ENCODE data around the gene NKAIN1. TPM values are rescaled to one million over a fixed set of nuclear protein-coding genes. Genes with fewer than 3 reads are reported as not detected.
A peak's percentile ranks its signal among the peaks of the same experiment; 100 is the strongest.

Gene NKAIN1
- total and polyA plus RNA-seq, 2 experiments from 2014 or later, result 14.7 to 56.7 TPM

GRCh38 chr1:31208361-31208945, 31.2 kb downstream of the NKAIN1 start (continued):
- TF ChIP-seq, protein P1, sequence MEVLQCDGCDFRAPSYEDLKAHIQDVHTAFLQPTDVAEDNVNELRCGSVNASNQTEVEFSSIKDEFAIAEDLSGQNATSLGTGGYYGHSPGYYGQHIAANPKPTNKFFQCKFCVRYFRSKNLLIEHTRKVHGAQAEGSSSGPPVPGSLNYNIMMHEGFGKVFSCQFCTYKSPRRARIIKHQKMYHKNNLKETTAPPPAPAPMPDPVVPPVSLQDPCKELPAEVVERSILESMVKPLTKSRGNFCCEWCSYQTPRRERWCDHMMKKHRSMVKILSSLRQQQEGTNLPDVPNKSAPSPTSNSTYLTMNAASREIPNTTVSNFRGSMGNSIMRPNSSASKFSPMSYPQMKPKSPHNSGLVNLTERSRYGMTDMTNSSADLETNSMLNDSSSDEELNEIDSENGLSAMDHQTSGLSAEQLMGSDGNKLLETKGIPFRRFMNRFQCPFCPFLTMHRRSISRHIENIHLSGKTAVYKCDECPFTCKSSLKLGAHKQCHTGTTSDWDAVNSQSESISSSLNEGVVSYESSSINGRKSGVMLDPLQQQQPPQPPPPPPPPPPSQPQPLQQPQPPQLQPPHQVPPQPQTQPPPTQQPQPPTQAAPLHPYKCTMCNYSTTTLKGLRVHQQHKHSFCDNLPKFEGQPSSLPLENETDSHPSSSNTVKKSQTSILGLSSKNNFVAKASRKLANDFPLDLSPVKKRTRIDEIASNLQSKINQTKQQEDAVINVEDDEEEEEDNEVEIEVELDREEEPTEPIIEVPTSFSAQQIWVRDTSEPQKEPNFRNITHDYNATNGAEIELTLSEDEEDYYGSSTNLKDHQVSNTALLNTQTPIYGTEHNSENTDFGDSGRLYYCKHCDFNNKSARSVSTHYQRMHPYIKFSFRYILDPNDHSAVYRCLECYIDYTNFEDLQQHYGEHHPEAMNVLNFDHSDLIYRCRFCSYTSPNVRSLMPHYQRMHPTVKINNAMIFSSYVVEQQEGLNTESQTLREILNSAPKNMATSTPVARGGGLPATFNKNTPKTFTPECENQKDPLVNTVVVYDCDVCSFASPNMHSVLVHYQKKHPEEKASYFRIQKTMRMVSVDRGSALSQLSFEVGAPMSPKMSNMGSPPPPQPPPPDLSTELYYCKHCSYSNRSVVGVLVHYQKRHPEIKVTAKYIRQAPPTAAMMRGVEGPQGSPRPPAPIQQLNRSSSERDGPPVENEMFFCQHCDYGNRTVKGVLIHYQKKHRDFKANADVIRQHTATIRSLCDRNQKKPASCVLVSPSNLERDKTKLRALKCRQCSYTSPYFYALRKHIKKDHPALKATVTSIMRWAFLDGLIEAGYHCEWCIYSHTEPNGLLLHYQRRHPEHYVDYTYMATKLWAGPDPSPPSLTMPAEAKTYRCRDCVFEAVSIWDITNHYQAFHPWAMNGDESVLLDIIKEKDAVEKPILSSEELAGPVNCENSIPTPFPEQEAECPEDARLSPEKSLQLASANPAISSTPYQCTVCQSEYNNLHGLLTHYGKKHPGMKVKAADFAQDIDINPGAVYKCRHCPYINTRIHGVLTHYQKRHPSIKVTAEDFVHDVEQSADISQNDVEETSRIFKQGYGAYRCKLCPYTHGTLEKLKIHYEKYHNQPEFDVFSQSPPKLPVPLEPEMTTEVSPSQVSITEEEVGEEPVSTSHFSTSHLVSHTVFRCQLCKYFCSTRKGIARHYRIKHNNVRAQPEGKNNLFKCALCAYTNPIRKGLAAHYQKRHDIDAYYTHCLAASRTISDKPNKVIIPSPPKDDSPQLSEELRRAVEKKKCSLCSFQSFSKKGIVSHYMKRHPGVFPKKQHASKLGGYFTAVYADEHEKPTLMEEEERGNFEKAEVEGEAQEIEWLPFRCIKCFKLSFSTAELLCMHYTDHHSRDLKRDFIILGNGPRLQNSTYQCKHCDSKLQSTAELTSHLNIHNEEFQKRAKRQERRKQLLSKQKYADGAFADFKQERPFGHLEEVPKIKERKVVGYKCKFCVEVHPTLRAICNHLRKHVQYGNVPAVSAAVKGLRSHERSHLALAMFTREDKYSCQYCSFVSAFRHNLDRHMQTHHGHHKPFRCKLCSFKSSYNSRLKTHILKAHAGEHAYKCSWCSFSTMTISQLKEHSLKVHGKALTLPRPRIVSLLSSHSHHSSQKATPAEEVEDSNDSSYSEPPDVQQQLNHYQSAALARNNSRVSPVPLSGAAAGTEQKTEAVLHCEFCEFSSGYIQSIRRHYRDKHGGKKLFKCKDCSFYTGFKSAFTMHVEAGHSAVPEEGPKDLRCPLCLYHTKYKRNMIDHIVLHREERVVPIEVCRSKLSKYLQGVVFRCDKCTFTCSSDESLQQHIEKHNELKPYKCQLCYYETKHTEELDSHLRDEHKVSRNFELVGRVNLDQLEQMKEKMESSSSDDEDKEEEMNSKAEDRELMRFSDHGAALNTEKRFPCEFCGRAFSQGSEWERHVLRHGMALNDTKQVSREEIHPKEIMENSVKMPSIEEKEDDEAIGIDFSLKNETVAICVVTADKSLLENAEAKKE (CRISPR knock-in tag; IDR thresholded peaks at IDR 0.05), result no peak
- TF ChIP-seq NANOG (IDR thresholded peaks at IDR 0.05; ENCODE audit: borderline replicate concordance), result no peak
- TF ChIP-seq, protein P2, sequence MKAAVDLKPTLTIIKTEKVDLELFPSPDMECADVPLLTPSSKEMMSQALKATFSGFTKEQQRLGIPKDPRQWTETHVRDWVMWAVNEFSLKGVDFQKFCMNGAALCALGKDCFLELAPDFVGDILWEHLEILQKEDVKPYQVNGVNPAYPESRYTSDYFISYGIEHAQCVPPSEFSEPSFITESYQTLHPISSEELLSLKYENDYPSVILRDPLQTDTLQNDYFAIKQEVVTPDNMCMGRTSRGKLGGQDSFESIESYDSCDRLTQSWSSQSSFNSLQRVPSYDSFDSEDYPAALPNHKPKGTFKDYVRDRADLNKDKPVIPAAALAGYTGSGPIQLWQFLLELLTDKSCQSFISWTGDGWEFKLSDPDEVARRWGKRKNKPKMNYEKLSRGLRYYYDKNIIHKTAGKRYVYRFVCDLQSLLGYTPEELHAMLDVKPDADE (IDR thresholded peaks at IDR 0.05), result no peak
- TF ChIP-seq CREB1 (CRISPR knock-in tag; IDR thresholded peaks at IDR 0.05; ENCODE audit: low read depth), result no peak
- no peak for TF ChIP-seq POLR2AphosphoS5 (IDR thresholded peaks at IDR 0.05; ENCODE audit: low read depth)
- TF ChIP-seq EZH2 (IDR thresholded peaks at IDR 0.05; ENCODE audit: low read depth, unreplicated experiment), result no peak
- TF ChIP-seq JUNB (IDR thresholded peaks at IDR 0.05; ENCODE audit: unreplicated experiment), result no peak

DNA sequence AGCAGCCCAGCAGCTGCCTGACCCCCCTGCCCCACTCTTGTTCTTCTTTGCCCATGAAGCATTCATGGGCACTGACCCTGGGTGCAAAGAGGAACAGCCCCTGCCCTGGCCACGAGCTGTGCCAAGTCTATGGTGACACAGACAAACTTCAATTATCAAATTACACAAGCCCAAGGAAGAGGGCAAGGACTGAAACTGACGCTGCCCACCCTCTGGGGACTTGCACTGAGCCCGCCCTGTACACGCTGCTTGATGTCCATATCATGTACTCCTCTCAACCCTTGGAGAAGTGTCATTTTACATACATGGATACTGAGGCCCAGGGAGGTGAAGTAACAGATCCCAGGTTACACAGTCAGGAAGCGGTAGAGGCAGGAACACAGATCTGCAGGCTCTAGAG, 32.1 kb downstream of the NKAIN1 start:
- H3K4me2 ChIP-seq, result no peak overlapping the region
- H3K9me2 ChIP-seq (ENCODE audit: insufficient read depth), result no peaks in the 10 kb centered on the region
- no peaks in the 10 kb centered on the region for H3K27me3 ChIP-seq (ENCODE audit: insufficient read depth)
- H3K27me3 Mint-ChIP-seq (ENCODE audit: insufficient read depth, low read depth, poor library complexity), result no peaks in the 10 kb centered on the region
- no peaks in the 10 kb centered on the region for H3K9me3 Mint-ChIP-seq
- ATAC-seq (no peak), DNase-seq (ENCODE audit: low spot score) (no peak)
- no peaks in the 10 kb centered on the region for H3K4me1 ChIP-seq (ENCODE audit: insufficient read depth)
- no peak overlapping the region for H3K4me3 Mint-ChIP-seq
- H2AFZ ChIP-seq, result no peak overlapping the region
- H3K27ac ChIP-seq (ENCODE audit: low read depth), result 0 out of 2 replicates have a peak overlapping the region, but pooled peaks have one; percentile 14
- no peaks in the 10 kb centered on the region for H3K36me3 ChIP-seq (ENCODE audit: insufficient read depth)
- H4K20me1 ChIP-seq (replicated peaks; ENCODE audit: insufficient read depth), result no peaks in the 10 kb centered on the region
- H3K4me3 ChIP-seq, result no peak overlapping the region
- H3K4me1 Mint-ChIP-seq, result no peaks in the 10 kb centered on the region
- no peak overlapping the region for H3K27ac Mint-ChIP-seq
- no peaks in the 10 kb centered on the region; the same call in 1 of the 2 replicates for H3F3A ChIP-seq (replicated peaks; ENCODE audit: low read depth)
- H3K79me2 ChIP-seq (replicated peaks; ENCODE audit: insufficient read depth), result no peaks in the 10 kb centered on the region
- no peaks in the 10 kb centered on the region for H3K36me3 Mint-ChIP-seq (ENCODE audit: low read depth)
- TF ChIP-seq JUNB (IDR thresholded peaks at IDR 0.05; ENCODE audit: unreplicated experiment) (no peak), CREB1 (CRISPR knock-in tag; IDR thresholded peaks at IDR 0.05; ENCODE audit: low read depth) (no peak), STAT1 (IDR thresholded peaks at IDR 0.05; ENCODE audit: unreplicated experiment) (no peak), ZNF331 (CRISPR knock-in tag; IDR thresholded peaks at IDR 0.05; ENCODE audit: low read depth) (no peak)

All from GM23338 (cell line).